D341Med (cell line): ENCODE results near the gene TRIM23.

ENCODE experiments used
- DNase-seq: peaks from one replicate; pipeline ENCODE4 v3.0.0; 2012; ENCODE audit warnings: low spot score

Gene TRIM23

DNA sequence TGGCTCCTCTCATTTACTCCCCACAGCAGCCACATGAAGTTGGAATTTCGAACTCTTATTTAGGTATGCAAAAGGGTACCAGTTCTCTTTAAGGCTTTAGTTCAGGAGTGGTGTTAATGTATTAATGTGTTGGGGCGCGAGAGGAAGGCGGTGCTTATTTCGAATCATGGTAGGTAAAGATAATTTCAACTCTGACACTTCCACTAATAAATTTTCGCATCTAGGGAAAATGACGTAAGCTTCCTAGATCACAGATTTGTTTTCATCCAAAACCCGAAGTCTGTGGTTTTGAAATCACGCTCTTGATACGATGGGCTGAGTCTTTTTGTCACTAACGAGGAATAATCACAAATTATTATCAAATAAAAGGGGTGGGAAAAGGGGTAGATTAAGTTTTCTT lies 60.4 kb downstream of the TRIM23 start:
- DNase-seq = no peak

DNA sequence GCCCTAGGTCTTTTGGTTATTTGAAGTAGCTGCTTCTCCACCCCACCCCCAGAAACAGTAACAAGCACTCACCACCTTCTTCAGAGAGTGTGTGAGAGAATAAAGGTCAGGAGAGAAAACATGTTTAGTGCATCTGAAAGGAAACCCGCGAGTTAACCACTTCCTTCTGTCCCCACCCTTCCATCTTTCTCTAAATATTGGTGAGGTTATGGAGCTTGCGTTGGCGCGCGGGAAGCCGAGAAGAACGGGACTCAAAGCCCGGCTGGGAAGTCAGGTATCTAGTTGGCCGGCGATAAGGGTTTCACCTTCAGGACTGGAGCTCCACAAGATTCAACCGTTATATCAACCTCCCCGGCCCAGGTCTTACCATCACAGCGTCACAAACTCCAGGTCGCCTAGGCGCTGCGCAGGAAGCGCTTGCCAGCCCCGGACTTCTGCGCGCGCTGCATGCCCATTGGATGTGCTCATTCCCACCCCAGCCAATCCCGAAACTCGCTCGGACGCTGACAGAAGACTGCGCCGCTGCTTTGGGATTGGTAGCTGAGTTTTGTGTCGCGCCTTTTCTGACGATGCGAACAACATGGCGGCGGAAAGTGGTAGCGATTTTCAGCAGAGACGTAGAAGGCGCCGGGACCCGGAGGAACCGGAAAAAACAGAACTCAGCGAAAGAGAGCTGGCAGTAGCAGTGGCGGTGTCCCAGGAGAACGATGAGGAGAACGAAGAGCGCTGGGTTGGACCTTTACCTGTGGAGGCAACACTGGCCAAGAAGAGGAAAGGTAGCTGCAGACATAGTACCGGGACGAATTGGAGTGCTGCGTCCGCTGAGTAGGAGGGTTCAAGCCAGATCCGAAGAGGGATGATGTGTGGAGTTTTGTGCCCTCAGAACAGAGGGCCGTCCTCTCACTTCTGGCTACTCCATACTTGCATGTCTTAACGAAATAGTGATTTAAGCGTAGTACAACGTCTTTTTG lies 61.1 kb downstream of the TRIM23 start, which contains the start of the genes CENPK and PPWD1:
TSS of gene CENPK (minus strand) at position 438 of the 971 bp plus-strand sequence. CDS start 8,261 bp downstream, outside the sequence.
TSS of gene PPWD1 (plus strand) at position 566 of the 971 bp plus-strand sequence. CDS start at position 581, 15 bp downstream.
- DNase-seq = peak; percentile 94

DNA sequence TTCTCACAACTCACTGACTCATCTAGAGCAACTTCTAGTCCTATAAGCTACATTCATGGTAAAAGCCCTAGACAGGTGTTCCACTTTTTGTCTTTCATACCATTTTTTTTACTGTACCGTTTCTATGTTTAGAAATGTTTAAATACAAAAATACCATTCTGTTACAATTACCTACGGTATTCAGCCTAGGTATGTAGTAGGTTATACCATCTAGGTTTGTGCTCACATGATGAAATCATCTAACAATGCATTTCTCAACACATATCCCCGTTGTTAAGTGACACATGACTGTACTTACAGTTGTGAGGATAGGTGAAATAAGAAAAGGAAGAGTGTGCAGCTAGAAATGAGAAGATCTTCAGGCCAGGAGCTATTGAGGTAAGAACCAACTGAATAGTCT lies 67.4 kb downstream of the TRIM23 start:
- DNase-seq = no peak

DNA sequence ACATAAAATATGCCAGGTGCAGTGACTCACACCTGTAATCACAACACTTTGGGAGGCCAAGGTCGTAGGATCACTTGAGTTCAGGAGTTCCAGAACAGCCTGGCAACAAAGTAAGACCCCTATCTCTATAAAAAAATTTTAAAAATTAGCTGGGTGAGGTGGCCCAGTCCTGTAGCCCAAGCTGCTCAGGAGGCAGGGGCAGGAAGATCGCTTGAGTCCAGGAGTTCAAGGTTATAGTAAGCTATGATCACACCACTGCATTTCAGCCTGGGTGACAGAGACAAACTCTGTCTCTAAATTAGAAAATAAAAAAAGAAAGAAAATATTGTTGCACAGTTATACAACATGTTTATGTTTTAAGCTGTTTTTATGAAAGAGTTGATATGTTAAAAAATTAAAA lies 68.0 kb downstream of the TRIM23 start:
- DNase-seq = no peak

DNA sequence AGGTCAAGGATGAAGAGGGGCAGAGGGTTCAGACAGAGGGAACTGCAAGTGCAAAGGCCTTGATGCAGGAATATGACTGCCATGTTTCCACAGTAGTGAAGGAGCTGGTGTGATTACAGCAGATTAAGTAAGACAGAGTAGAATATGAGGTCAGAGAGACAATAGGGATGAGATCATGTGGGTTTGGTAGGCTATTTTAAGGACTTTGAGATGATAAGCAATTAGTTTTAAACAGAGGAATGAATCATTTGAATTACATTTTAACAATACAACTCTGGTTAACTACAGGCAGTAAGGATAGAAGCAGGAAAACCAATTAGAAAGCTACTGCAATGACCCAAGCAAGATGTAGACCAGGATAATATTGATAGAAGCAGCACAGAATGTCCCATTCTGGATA lies 68.8 kb downstream of the TRIM23 start:
- DNase-seq = no peak

DNA sequence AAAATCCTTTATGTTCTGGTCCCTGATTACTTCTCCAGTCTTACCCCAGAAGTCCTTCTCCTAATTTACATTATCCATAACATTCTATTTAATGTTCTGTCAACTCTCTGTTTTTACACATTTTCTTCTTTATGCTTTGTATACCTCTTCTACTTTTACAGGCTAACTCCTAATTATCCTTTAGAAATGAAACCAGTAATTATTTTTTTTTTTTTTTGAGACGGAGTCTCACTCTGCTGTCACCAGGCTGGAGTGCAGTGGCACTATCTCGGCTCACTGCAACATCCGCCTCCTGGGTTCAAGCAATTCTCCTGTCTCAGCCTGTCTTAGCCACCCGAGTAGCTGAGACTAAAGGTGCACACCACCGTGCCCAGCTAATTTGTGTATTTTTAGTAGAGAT lies 70.2 kb downstream of the TRIM23 start:
- no peak for DNase-seq

DNA sequence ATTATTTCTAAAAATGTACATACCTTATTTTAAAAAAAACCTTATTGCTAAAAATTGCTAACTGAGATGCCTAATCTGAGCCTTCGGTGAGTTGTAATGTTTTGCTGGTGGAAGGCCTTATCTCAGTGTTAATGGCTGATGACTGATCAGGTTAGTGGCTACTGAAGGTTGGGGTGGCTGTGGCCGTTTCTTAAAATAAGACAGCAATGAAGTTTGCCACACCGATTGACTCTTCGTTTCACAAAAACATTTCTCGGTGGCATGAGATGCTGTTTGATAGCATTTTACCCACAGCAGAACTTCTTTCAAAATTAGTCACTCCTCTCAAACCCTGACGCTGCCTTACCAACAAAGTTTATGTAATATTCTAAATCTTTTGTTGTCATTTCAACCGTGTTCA lies 75.9 kb downstream of the TRIM23 start:
- DNase-seq = no peak

DNA sequence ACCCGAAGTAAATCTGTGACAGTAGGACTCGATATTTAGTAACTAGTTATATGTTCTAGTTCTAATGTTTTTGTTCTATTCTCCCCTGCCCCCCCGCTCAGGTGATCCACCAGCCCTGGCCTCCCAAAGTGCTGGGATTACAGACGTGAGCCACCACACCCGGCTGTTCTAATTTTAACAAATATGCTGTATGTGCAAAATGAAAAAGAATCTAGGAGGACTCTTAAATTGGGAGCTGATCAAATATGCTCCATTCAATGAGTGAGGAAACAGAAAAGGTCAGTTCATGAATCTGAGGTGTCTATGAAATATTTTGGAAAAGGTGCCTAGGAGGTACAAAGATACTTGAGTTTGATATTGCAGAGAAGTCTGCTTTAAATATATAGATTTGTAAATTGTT lies 78.0 kb downstream of the TRIM23 start:
- DNase-seq = no peak

DNA sequence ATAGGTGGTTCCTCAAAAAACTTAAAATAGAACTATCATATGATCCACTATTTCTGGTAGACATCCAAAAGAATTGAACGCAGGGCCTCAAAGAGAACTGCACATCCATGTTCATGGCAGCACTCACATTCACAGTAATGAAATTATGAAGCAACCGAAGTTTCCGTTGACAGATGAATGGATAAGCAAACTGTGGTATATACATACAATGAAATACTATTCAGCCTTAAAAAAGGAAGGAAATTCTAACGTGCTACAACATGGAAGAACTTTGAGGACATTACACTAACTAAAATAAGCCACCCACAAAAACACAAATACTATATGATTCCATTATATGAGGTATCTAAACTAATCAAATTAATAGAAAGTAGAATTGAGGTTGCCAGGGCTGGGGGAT lies 79.7 kb downstream of the TRIM23 start:
- DNase-seq = no peak

DNA sequence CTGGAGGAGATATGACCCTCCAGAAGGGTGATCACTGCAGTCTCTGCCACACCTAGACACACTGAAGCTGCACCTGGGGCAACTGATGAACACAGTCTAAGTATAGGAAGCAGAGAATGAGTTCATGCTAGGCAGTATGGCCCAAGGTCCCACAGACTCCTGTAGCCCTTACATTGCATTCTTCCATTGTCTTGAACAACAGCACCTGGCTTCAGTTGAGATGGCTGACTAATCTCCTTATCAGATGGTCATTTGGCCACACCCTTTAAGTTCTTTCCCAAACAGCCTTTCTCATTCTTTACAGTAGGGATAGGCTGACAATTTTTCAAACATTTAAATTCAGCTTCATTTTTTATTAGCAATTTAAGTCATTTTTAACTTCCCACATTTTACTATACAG lies 84.3 kb downstream of the TRIM23 start:
- DNase-seq = no peak
